ENCODE data around the gene C2orf72.

C2orf72 gene

DNA sequence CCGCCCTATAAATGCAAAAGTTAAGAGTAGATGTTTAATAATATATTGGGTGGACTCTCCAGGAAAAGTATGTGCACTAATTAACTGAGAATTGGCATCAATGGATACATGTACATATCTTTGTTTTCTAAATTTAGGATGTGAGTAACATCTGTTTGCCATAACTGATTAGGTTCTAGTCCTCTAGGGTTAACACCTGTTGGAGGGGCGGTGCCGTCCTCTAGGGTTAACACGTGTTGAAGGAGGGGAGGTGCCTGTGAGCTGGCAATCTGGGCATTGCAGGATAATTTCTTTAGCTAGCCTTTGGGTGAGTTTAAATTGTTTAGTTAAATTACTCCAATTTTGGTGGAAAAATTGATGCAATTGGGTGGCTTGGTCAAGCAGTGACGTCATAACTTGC is 56.6 kb downstream of the C2orf72 start:
- no peak for DNase-seq

DNA sequence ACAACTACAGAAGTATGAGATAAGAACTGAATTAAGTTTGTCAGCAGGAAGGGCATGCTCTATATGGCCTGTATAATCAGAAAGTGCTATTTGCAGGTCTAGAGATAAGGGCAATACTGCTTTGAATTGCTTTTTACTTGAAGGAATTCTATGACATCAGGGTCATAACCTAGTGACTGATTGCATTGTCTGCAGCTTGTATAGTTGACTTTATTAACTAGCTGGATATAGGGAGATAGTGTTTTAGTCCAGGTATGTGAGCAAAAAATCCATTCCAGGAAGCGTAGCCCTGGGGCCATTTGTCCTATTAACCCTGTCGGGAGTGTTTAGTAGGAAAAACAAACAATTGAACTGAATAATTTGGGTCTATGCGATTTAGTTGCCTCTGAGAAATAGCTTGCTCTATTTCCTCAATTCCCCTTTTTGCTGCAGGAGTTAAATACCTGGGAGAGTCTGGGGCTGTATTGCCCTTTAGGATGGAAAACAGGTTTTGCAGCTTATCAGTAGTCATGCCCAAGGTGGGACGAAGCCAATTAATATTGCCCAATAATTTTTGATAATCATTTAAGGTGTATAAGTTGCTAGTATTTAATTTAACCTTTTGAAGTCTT is 57.5 kb downstream of the C2orf72 start:
- DNase-seq, result no peak
